HepG2 (cell line): Measurements from ENCODE around the gene HCAR1. TPM values are rescaled to one million over a fixed set of nuclear protein-coding genes. Genes with fewer than 3 reads are reported as not detected.

Source experiments
- ATAC-seq: fragments of 200-7000 bp; cut with Tn5 transposase; 3 replicates; pipeline ENCODE4 v1.9.1; 2020; ENCODE audit warnings: mild to moderate bottlenecking, moderate library complexity
- BruUV-seq: library from RNA; stranded (reverse); fragments of 400-500 nt; replicated peaks from 2 replicates; lab custom pipeline; 2021; lab: Mats Ljungman, UMichigan
- CTCF ChIA-PET: fragments of 300-600 bp; formaldehyde crosslinking; extraction: SDS; loops from one replicate; lab custom pipeline; 2021; ENCODE audit warnings: low total read pairs, inconsistent platforms, low intra/inter-chr PET ratio; lab: Yijun Ruan, JAX
- POLR2A ChIA-PET: fragments of 350-600 bp; sonication (Branson Sonifier 250); formaldehyde crosslinking; loops from one replicate; lab custom pipeline; 2020; ENCODE audit warnings: antibody characterized with exemption, inconsistent platforms; lab: Yijun Ruan, JAX
- DNase-seq: peaks from one replicate; pipeline ENCODE4 v3.0.0-alpha.2; 2015; ENCODE audit warnings: low spot score
- FAIRE-seq: peaks from 3 replicates; lab custom pipeline; 2011; peaks lifted over from hg19 to GRCh38; lab: Jason Lieb, UNC
- H2AFZ ChIP-seq: one replicate; pipeline ENCODE4 v1.6.1; 2011; ENCODE audit warnings: low read length, inconsistent platforms
- H3K27ac ChIP-seq: fragments of 300-600 bp; 3 replicates; pipeline ENCODE4 v1.8.0; 2011; ENCODE audit warnings: mixed run types, mild to moderate bottlenecking, mixed read lengths, low read length, inconsistent platforms; ENCODE audit not compliant: insufficient read depth; ENCODE audit errors: extremely low read length
- H3K27me3 ChIP-seq, 2 experiments: fragments of 200-600 bp in 1 of 2; 2 replicates in 1 of 2; 3 replicates in 1 of 2; pipeline versions ENCODE4 v1.6.0 to v1.8.0; 2011; ENCODE audit warnings: low read length in 2 of 2, mild to moderate bottlenecking in 2 of 2, moderate library complexity in 2 of 2, inconsistent platforms in 1 of 2; ENCODE audit not compliant: insufficient read depth in 2 of 2, control insufficient read depth in 1 of 2
- H3K36me3 ChIP-seq, 2 experiments: fragments of 200-600 bp in 1 of 2; replicated peaks in 1 of 2; 2 replicates in 1 of 2; 3 replicates in 1 of 2; pipeline versions ENCODE4 v1.5.1 to v1.8.0; 2011; ENCODE audit warnings: low read length in 2 of 2, inconsistent platforms in 1 of 2; ENCODE audit not compliant: insufficient read depth in 2 of 2, control insufficient read depth in 1 of 2
- H3K4me1 ChIP-seq: 2 replicates; pipeline ENCODE4 v1.5.1; 2012; ENCODE audit warnings: low read length, inconsistent platforms; ENCODE audit not compliant: insufficient read depth
- H3K4me2 ChIP-seq: 2 replicates; pipeline ENCODE4 v1.6.0; 2011; ENCODE audit warnings: low read depth, low read length, inconsistent platforms
- H3K4me3 ChIP-seq, 3 experiments: fragments of 200-600 bp in 1 of 3; sonication (generic), shearing (Covaris generic) in 1 of 3; replicated peaks in 1 of 3; 2 replicates each; pipeline ENCODE4 v1.5.1; 2011 to 2016; ENCODE audit warnings: low read length in 3 of 3, inconsistent platforms in 2 of 3, low read depth in 2 of 3, mild to moderate bottlenecking in 2 of 3, control low read depth in 1 of 3, mixed read lengths in 1 of 3; ENCODE audit not compliant: insufficient read depth in 1 of 3
- H3K79me2 ChIP-seq: one replicate; pipeline ENCODE4 v1.6.1; 2011; ENCODE audit warnings: low read length, inconsistent platforms; ENCODE audit not compliant: insufficient read depth
- H3K9ac ChIP-seq: 2 replicates; pipeline ENCODE4 v1.6.0; 2011; ENCODE audit warnings: mild to moderate bottlenecking, low read depth, low read length, inconsistent platforms; ENCODE audit not compliant: insufficient read depth
- H3K9me3 ChIP-seq: 2 replicates; pipeline ENCODE4 v1.5.1; 2012; ENCODE audit warnings: mild to moderate bottlenecking, low read length
- H4K20me1 ChIP-seq: 2 replicates; pipeline ENCODE4 v1.6.0; 2011; ENCODE audit warnings: inconsistent platforms, mild to moderate bottlenecking, low read length, moderate library complexity; ENCODE audit not compliant: insufficient read depth
- HES4 ChIP-seq: sonication (generic); formaldehyde crosslinking; IDR thresholded peaks from 2 replicates; pipeline ENCODE4 v1.9.0; 2021; ENCODE audit warnings: mild to moderate bottlenecking, missing genetic modification reagents, borderline replicate concordance
- KLF12 ChIP-seq: sonication (generic); formaldehyde crosslinking; IDR thresholded peaks from 2 replicates; pipeline ENCODE4 v1.4.0; 2020; ENCODE audit warnings: missing genetic modification reagents, borderline replicate concordance
- KLF15 ChIP-seq: sonication (generic); formaldehyde crosslinking; IDR thresholded peaks from 2 replicates; pipeline ENCODE4 v1.8.1; 2023; ENCODE audit warnings: borderline replicate concordance, mild to moderate bottlenecking, inconsistent platforms, missing genetic modification reagents, mixed read lengths
- MAFF ChIP-seq: IDR thresholded peaks from 2 replicates; pipeline ENCODE4 v1.6.1; 2011; ENCODE audit warnings: low read depth, low read length, improper control_type of control experiment
- PCBP1 ChIP-seq: fragments of 200-400 bp; formaldehyde crosslinking; IDR thresholded peaks from 2 replicates; pipeline ENCODE4 v1.6.1; 2017; ENCODE audit warnings: mild to moderate bottlenecking, low read depth, low read length, borderline replicate concordance
- ZNF234 ChIP-seq: sonication (generic); formaldehyde crosslinking; conservative IDR thresholded peaks from 2 replicates; pipeline ENCODE4 v1.5.1; 2020; ENCODE audit warnings: mild to moderate bottlenecking, missing genetic modification reagents
- ZNF354B ChIP-seq: sonication (generic); formaldehyde crosslinking; IDR thresholded peaks from 2 replicates; pipeline ENCODE4 v1.8.0; 2022; ENCODE audit warnings: mild to moderate bottlenecking, missing genetic modification reagents
- ZNF558 ChIP-seq: sonication (generic); formaldehyde crosslinking; IDR thresholded peaks from 2 replicates; pipeline ENCODE4 v1.9.0; 2022; ENCODE audit warnings: mild to moderate bottlenecking, missing genetic modification reagents, borderline replicate concordance
- ZNF678 ChIP-seq: sonication (generic); formaldehyde crosslinking; IDR thresholded peaks from 2 replicates; pipeline ENCODE4 v1.4.0; 2020; ENCODE audit warnings: mild to moderate bottlenecking, missing genetic modification reagents
- WGBS: methylation state at CpG from one replicate; pipeline ENCODE4 v1.1.6; 2017; ENCODE audit warnings: low lambda C conversion rate; 5-methylcytosine and 5-hydroxymethylcytosine counted together
- in situ Hi-C: cut with HindIII; loops from 2 replicates; pipeline ENCODE4 v1.10.0; 2017; ENCODE audit warnings: low pct_unique_long_range_greater_than_20kb; ENCODE audit not compliant: extremely low pct_ligation_motif_present
- intact Hi-C: fragments of 100-400 bp; cut with micrococcal nuclease; formaldehyde crosslinking; loops from one replicate; pipeline ENCODE4 v1.10.0; 2022; ENCODE audit not compliant: unreplicated experiment
- polyA plus RNA-seq, 8 experiments: library from polyadenylated mRNA; depleted of rRNA in 3 of 8; stranded (reverse) in 7 of 8; unstranded in 1 of 8; fragments of >200 nt; fragmentation: Illumina TruSeq in 4 of 8; extraction: Trizol in 4 of 8; gene quantifications; 2 replicates each; pipeline versions ENCODE4 v1.2.1 to v1.2.3, GENCODE V29; 2011 to 2016; ENCODE audit warnings: low read depth in 4 of 8, missing spikeins in 1 of 8, mixed read lengths in 1 of 8; ENCODE audit not compliant: insufficient read depth in 1 of 8
- total RNA-seq, 5 experiments: library from RNA; depleted of rRNA; stranded (reverse); fragments of >200 nt; fragmentation: Illumina TruSeq; extraction: Trizol; gene quantifications; 2 replicates each; pipeline ENCODE4 v1.2.3, GENCODE V29; 2016; ENCODE audit warnings: low read depth in 1 of 5
- TF ChIP-seq, protein P1 (sequence below): sonication (generic); formaldehyde crosslinking; conservative IDR thresholded peaks from 2 replicates; pipeline ENCODE4 v1.4.0; 2020; ENCODE audit warnings: missing genetic modification reagents
- TF ChIP-seq, protein P2 (sequence below): sonication (generic); formaldehyde crosslinking; IDR thresholded peaks from 2 replicates; pipeline ENCODE4 v1.8.0; 2022; ENCODE audit warnings: mild to moderate bottlenecking, missing genetic modification reagents

HCAR1 gene
- total and polyA plus RNA-seq, 2 of the 13 experiments (the other 11 are each of a cell fraction or from before 2014, with no cell fraction given) = 0.53 to 4.4 TPM

DNA sequence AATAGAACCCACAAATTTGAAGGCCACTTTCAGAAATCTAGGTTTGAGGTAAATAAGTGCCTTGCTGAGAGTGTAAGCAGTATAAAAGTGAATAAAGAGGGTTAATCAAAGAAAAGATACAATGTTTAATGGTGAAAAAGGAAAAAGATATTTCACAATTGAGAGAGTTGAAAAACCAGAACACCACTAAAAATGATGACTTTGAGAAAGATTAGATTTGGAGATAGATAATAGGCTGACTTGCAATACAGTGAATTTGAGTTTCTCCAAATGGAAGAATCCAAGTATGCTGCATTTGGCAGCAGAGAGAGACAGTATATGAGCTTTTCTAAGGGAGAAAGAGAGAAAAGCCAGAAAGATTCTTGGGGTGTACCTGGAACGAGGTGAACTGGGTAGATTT, 24.1 kb upstream of the HCAR1 start:
- peaks cover 1 to 45% of the 10 kb centered on the region in 2 experiments for H3K36me3 ChIP-seq
- no peak for FAIRE-seq

DNA sequence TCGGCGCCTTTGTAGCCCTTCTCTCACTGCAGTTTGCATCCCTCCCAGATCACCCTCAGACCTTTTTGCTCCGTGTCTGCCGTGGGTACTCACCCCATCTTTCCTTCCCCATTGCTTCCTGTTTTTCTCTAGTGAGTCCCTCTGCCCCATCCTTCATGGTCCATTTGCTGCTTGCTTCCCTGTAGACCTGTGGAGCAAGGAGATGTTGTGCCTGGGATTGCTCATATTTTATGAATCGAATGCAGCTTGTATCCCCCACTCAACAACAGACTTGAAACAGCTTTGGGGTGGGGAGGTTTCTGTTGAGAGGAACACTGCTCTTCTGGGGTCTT, 22.6 kb upstream of the HCAR1 start:
- DNase-seq (no peak), ATAC-seq (no peak; the same call in 2 of the 3 replicates), FAIRE-seq (no peak)
- in situ Hi-C loops = loop anchor here (5.0 kb wide), 1 partner anchor 116 kb away; no protein-coding TSS in a partner anchor
- Histone ChIP-seq H4K20me1 (no peaks in the 10 kb centered on the region), H3K9me3 (no peaks in the 10 kb centered on the region), H3K36me3 (peaks cover under 1 to 34% of the 10 kb centered on the region in 2 experiments), H3K9ac (peak overlapping the region; percentile 94), H3K4me1 (peaks cover 44% of the 10 kb centered on the region), H3K4me3 (peak overlapping the region; percentile 67 to 89 (median 86)), H3K27me3 (no peaks in the 10 kb centered on the region; a peak in 1 of 5 replicates), H2AFZ (no peak overlapping the region), H3K4me2 (peak overlapping the region; percentile 83), H3K79me2 (peaks cover 29% of the 10 kb centered on the region), H3K27ac (peak overlapping the region; percentile 65)
- TF ChIP-seq HES4 (CRISPR knock-in tag) = no peak
- no peak for TF ChIP-seq ZNF678 (CRISPR knock-in tag)
- TF ChIP-seq KLF12 (CRISPR knock-in tag) = no peak
- TF ChIP-seq PCBP1 = no peak
- TF ChIP-seq ZNF558 (CRISPR knock-in tag) = 0 out of 2 replicates have a peak, but pooled peaks have one; percentile 14
- TF ChIP-seq, protein P1, sequence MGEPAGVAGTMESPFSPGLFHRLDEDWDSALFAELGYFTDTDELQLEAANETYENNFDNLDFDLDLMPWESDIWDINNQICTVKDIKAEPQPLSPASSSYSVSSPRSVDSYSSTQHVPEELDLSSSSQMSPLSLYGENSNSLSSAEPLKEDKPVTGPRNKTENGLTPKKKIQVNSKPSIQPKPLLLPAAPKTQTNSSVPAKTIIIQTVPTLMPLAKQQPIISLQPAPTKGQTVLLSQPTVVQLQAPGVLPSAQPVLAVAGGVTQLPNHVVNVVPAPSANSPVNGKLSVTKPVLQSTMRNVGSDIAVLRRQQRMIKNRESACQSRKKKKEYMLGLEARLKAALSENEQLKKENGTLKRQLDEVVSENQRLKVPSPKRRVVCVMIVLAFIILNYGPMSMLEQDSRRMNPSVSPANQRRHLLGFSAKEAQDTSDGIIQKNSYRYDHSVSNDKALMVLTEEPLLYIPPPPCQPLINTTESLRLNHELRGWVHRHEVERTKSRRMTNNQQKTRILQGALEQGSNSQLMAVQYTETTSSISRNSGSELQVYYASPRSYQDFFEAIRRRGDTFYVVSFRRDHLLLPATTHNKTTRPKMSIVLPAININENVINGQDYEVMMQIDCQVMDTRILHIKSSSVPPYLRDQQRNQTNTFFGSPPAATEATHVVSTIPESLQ = no peak
- no peak for TF ChIP-seq ZNF354B (CRISPR knock-in tag)
- no peak for TF ChIP-seq KLF15 (CRISPR knock-in tag)
- TF ChIP-seq, protein P2, sequence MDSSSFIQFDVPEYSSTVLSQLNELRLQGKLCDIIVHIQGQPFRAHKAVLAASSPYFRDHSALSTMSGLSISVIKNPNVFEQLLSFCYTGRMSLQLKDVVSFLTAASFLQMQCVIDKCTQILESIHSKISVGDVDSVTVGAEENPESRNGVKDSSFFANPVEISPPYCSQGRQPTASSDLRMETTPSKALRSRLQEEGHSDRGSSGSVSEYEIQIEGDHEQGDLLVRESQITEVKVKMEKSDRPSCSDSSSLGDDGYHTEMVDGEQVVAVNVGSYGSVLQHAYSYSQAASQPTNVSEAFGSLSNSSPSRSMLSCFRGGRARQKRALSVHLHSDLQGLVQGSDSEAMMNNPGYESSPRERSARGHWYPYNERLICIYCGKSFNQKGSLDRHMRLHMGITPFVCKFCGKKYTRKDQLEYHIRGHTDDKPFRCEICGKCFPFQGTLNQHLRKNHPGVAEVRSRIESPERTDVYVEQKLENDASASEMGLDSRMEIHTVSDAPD (CRISPR knock-in tag) = no peak
- 1% methylated on average over 5 of the region's 5 CpGs for WGBS
- intact Hi-C loops = loop anchor here (2.0 to 10.0 kb wide), 2 partner anchors 74 to 228 kb away; partner anchors contain the start of genes KNTC1 and RSRC2
- ChIA-PET CTCF (interaction anchor here (3.0 kb wide), 1 partner anchor 115 kb away, joined by 43 read pairs; no protein-coding TSS in a partner anchor), POLR2A (interaction anchor here (0.6 to 1.3 kb wide), 4 partner anchors 17 to 116 kb away, joined by 3 to 5 read pairs (median 3); no protein-coding TSS in a partner anchor)
- no TSS peak for BruUV-seq

More for the DNA sequence above, 24.1 kb upstream of the HCAR1 start:
- POLR2A ChIA-PET = no interaction called here
- no TSS peak for BruUV-seq
- no peaks in the 10 kb centered on the region for H3K9me3 ChIP-seq
- peaks cover 40% of the 10 kb centered on the region for H3K4me1 ChIP-seq
- in situ Hi-C loops = loop anchor here (5.0 kb wide), 1 partner anchor 117 kb away; no protein-coding TSS in a partner anchor
- ATAC-seq (no peak), DNase-seq (no peak)
- no peak overlapping the region for H3K4me2 ChIP-seq
- intact Hi-C loops = loop anchor here (10.0 kb wide), 1 partner anchor 230 kb away; the partner anchor contains the start of genes KNTC1 and RSRC2
- 94% methylated on average over 1 of the region's 1 CpG for WGBS
- no peak overlapping the region; a peak in 1 of 6 replicates for H3K4me3 ChIP-seq
- CTCF ChIA-PET = no interaction called here
- H3K27ac ChIP-seq = no peak overlapping the region
- TF ChIP-seq MAFF (0 out of 2 replicates have a peak, but pooled peaks have one; percentile 31), ZNF234 (CRISPR knock-in tag) (no peak)
- no peaks in the 10 kb centered on the region for H4K20me1 ChIP-seq
- no peaks in the 10 kb centered on the region; a peak in 1 of 5 replicates for H3K27me3 ChIP-seq
- peaks cover 34% of the 10 kb centered on the region for H3K79me2 ChIP-seq
- H3K9ac ChIP-seq = 0 out of 2 replicates have a peak overlapping the region, but pooled peaks have one; percentile 94
- no peak overlapping the region for H2AFZ ChIP-seq
